ENCODE measurements around the gene LONP1. TPM values are rescaled to one million over a fixed set of nuclear protein-coding genes. Genes with fewer than 3 reads are reported as not detected.
"Not testable (repeated sequence)": the region's sequence is repeated elsewhere in the genome, so short reads cannot be mapped to it uniquely, and the experiment has no call there.

LONP1 gene
- total and polyA plus RNA-seq, 5 experiments from 2014 or later: 19.9 to 75.3 (median 45.5) TPM

DNA sequence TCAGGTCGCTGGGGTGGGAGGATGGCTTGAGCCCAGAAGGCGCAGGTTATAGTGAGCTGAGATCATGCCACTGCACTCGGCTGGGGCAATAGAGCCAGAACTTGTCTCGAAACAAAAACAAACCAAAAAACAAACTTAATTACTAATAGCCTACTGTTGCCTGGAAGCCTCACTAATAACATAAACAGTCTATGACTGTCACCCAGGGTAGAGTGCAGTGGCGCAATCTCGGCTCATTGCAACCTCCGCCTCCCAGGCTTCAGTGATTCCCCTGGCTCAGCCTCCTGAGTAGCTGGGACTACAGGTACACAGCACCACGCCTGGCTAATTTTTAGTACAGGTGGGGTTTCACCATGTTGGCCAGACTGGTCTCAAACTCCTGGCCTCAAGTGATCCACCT is 18.5 kb upstream of the LONP1 start:
- DNase-seq: no peak
- no peaks in the 10 kb centered on the region for H3K4me1 Mint-ChIP-seq
- no peak overlapping the region for H3K27ac Mint-ChIP-seq
- H3K9me3 Mint-ChIP-seq: no peaks in the 10 kb centered on the region
- no peak for ATAC-seq
- no peak overlapping the region for H3K4me3 Mint-ChIP-seq
- H3K36me3 Mint-ChIP-seq: no peaks in the 10 kb centered on the region
- POLR2A ChIA-PET: interaction anchor here (0.7 kb wide), 1 partner anchor 389 kb away, joined by 5 read pairs; no protein-coding TSS in a partner anchor
- peaks cover 0 to 3% (median 2%) of the 10 kb centered on the region in 5 donors for H3K27me3 Mint-ChIP-seq

DNA sequence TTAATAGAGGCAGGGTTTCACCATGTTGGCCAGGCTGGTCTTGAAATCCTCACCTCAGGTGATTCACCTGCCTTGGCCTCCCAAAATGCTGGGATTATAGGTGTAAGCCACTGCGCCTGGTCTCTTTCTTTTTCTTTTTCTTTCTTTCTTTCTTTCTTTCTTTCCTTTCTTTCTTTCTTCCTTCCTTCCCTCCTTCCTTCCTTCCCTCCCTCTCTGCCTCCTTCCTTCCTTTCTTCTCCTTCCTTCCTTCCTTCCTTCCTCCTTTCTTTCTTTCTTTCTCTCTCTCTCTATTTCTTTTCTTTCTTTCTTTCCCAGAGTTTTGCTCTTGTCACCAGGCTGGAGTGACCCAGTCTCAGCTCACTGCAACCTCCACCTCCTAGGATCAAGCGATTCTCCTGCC is 13.2 kb upstream of the LONP1 start:
- POLR2A ChIA-PET, H3K27me3 Mint-ChIP-seq: not testable (repeated sequence)

DNA sequence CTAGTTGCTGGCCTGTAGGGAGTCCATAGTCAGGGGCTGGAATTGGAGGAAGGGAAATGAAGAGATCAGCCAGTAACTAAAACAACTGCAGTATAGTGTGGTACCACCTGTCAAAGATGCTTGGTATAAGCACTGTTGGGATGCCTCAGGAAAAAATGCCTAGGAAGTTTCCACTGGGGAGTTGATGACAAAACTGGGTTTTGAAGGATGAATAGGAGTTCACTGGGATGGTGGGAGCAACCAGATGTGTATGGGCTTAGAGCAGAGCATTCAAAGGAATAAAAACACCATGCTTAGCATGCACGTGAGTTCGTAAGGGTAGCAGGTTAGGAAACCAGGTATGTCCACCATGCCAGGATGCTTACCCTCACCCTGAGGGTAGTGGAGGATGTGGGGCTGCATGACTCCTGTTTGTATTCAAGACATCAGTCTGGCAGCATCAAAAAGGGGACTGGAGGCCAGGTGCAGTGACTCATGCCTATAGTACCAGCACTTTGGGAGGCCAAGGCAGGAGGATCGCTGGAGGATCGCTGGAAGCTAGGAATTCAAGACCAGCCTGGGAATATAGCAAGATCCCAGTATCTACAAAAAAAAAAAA is 7.6 kb upstream of the LONP1 start:
- Mint-ChIP-seq H3K36me3 (no peaks in the 10 kb centered on the region), H3K27ac (no peak overlapping the region), H3K27me3 (peaks cover 0 to 10% (median 7%) of the 10 kb centered on the region in 5 donors), H3K4me1 (no peaks in the 10 kb centered on the region), H3K4me3 (no peak overlapping the region), H3K9me3 (no peaks in the 10 kb centered on the region)
- DNase-seq: no peak
- POLR2A ChIA-PET: interaction anchor here (1.1 kb wide), 1 partner anchor 8 kb away, joined by 5 read pairs; the partner anchor contains the start of genes CATSPERD and LONP1
- ATAC-seq: no peak

More for the DNA sequence above, 13.2 kb upstream of the LONP1 start:
- not testable (repeated sequence) for DNase-seq, H3K4me3 Mint-ChIP-seq, H3K9me3 Mint-ChIP-seq, H3K36me3 Mint-ChIP-seq, ATAC-seq, H3K27ac Mint-ChIP-seq, H3K4me1 Mint-ChIP-seq

DNA sequence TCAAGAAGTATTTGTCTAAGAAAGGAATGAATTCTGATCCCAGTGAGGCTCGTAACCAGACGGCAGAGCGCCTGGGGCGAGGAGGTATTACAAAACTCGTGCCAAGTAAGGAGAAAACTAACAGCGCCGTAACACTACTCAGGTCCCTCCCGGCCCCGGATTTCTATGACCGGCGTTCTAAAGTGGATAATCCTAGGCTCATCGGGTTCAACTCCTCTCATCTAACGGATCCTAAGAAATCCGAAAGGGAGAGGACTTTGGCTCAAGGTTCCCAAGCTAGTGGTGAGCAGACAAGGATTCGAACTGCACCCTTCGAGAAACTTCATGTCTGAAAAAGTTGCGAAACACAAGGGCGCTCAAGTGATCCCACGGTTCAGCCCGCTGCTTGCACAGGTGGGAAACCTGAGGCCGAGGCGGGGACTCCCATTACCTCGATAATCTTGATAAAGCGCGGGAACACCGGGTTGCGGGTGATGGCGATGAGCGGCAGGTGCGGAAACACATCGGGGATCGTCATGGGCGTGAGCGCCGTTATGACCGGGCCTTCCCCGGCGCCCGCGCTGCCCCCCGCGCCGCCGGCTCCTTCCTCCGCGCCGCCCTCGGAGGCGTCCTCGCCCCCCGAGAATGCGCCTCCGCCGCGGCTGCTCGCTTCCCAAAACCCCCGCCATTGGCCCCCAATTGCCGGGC is 529 bp downstream of the LONP1 start:
- POLR2A ChIA-PET: interaction anchor here (1.0 to 5.4 kb wide), 11 partner anchors 9 to 109 kb away, joined by 3 to 68 read pairs (median 6); partner anchors contain the start of genes DUS3L, MICOS13, RPL36 and SAFB
- Mint-ChIP-seq H3K9me3 (no peaks in the 10 kb centered on the region), H3K27me3 (peaks cover 0 to 2% (median 0%) of the 10 kb centered on the region in 5 donors), H3K4me1 (peaks cover 8 to 35% (median 20%) of the 10 kb centered on the region in 4 donors), H3K4me3 (peak overlapping the region; percentile 88 to 96 (median 90)), H3K36me3 (peaks cover 0 to 9% (median 4%) of the 10 kb centered on the region in 3 donors), H3K27ac (peak overlapping the region; percentile 87 to 98 (median 96))
- DNase-seq (peak in 2 of 10 donors; percentile 18 to 23), ATAC-seq (no peak)

DNA sequence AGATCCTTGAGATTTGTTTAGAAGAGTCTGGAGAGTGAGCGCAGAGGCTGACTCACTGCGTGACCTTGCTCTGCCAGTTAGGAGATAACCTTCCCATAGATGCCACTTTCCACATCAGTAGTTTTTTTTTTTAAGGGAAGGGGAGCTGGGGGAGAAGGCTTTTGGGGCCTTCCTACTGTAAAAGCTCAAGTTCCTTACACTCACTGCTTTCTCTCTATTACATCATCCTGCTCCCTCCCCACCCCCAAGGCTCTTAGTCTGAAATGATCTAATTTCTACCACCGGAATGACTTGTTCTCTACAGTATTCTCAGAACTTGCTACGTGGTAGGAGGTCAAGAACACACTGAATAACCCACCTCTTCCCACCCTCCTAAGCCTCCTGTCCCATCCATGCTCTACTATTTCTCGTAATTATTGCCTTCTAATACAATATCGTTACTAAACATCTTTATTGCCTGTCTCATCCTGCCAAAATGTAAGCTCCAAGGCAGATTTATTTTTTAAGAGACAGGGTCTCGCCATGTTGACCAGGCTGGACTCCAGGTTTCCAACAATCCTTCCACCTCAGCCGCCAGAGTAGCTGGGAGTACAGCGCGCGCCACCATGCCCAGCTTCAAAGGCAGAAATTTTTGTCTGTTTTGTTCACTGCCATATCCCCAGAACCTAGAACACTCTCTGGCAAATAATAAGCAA is 1.2 kb downstream of the LONP1 start:
- Mint-ChIP-seq H3K36me3 (peaks cover 0 to 15% (median 7%) of the 10 kb centered on the region in 3 donors), H3K4me1 (peaks cover 8 to 35% (median 20%) of the 10 kb centered on the region in 4 donors), H3K4me3 (peak overlapping the region; percentile 86 to 96 (median 88)), H3K9me3 (no peaks in the 10 kb centered on the region), H3K27ac (peak overlapping the region; percentile 68 to 97 (median 92)), H3K27me3 (peaks cover 0 to 2% (median 0%) of the 10 kb centered on the region in 5 donors)
- DNase-seq (no peak), ATAC-seq (no peak)
- POLR2A ChIA-PET: interaction anchor here (1.0 to 5.4 kb wide), 5 partner anchors 10 to 96 kb away, joined by 3 to 68 read pairs (median 5); partner anchors contain the start of genes RPL36, SAFB and SAFB2

DNA sequence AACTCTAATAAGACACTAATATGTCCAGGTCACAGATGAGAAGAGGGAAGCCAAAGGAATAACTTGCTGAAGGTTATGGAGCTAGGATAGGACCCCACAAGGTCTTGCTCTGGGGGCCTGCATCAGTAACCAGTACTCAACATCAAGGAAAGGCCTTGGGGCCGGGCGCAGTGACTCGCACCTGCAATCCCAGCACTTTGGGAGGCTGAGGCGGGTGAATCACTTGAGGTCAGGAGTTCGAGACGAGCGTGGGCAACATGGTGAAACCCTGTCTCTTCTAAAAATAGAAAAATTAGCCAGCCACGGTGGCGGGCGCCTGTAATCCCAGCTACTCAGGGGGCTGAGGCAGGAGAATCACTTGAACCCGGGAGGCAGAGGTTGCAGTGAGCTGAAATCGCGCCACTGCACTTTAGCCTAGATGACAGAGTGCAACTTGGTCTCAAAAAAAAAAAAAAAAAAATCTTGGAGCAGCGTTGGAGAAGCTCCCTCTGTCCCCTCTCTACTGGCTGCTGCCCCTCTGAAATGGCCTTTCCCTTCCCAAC is 1.8 kb downstream of the LONP1 start:
- peaks cover 8 to 35% (median 20%) of the 10 kb centered on the region in 4 donors for H3K4me1 Mint-ChIP-seq
- peaks cover 0 to 21% (median 8%) of the 10 kb centered on the region in 3 donors for H3K36me3 Mint-ChIP-seq
- peak overlapping the region in 9 of 10 donors; percentile 11 to 96 (median 87) for H3K4me3 Mint-ChIP-seq
- ATAC-seq (no peak), DNase-seq (no peak)
- POLR2A ChIA-PET: interaction anchor here (0.7 to 5.4 kb wide), 2 partner anchors 28 to 31 kb away, joined by 4 to 68 read pairs; partner anchors contain the start of gene RPL36
- peak overlapping the region; percentile 13 to 97 (median 90) for H3K27ac Mint-ChIP-seq
- H3K27me3 Mint-ChIP-seq: peaks cover 0 to 2% (median 0%) of the 10 kb centered on the region in 5 donors
- no peaks in the 10 kb centered on the region for H3K9me3 Mint-ChIP-seq

DNA sequence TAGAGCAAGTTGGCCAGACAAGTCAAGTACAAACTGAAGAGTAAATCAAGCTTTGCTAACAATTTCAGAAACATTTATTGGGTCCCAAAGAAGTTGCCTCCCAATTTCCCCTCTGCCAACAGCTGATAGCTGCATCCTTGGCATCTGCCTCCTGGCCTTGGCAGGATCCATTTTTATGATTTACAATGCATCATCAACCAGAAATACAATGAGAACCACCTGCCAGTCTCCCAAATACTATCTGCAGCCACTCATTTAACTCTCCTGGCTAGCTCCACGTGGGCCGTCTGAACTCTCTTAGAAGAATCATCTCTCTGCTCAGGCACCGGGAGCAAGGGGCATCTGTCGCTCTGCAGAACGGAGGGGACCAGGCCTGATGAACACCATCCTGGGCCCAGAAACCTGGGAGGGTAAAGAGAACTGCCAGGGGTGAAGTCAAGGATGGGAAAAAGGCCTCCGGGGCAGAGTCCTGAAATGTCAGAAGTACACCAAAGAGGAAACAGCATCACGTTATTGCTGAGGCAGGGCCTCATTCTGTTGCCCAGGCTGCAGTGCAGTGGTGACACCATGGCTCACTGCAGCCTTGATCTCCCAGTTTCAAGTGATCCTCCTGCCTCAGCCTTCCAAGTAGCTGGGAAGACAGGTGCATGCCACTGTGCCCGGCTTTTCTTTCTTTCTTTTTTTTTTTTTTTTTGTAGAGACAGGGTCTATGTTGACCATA is 2.6 kb downstream of the LONP1 start:
- DNase-seq (no peak), ATAC-seq (no peak)
- POLR2A ChIA-PET: interaction anchor here (0.7 to 5.4 kb wide), 3 partner anchors 27 to 30 kb away, joined by 4 to 68 read pairs (median 4); partner anchors contain the start of gene RPL36
- Mint-ChIP-seq H3K36me3 (peaks cover 0 to 25% (median 8%) of the 10 kb centered on the region in 3 donors), H3K9me3 (no peaks in the 10 kb centered on the region), H3K4me1 (peaks cover 8 to 35% (median 20%) of the 10 kb centered on the region in 4 donors), H3K27ac (peak overlapping the region in 7 of 10 donors; percentile 48 to 93 (median 70)), H3K27me3 (peaks cover 0 to 2% (median 0%) of the 10 kb centered on the region in 5 donors), H3K4me3 (peak overlapping the region in 9 of 10 donors; percentile 9 to 95 (median 51))

DNA sequence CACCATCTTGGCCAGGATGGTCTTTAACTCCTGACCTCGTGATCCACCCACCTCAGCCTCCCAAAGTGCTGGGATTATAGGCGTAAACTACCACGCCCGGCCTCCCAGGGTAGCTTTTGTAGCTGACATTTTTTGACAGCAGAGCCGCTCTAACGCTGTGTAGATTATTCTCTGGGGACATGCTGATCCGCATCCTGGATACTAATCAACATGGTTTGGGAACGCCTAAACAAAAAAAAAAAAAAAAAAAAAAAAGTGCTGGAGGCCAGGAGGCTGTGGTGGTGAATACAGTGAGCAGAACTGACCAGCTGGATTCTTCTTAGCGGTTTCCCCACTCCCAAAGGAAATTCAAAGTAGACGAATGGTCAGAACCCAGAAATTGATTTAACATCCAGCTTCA is 5.1 kb downstream of the LONP1 start:
- Mint-ChIP-seq H3K27ac (no peak overlapping the region), H3K9me3 (no peaks in the 10 kb centered on the region), H3K4me3 (no peak overlapping the region), H3K27me3 (no peaks in the 10 kb centered on the region), H3K36me3 (peaks cover 0 to 45% (median 8%) of the 10 kb centered on the region in 3 donors), H3K4me1 (peaks cover 8 to 31% (median 18%) of the 10 kb centered on the region in 4 donors)
- ATAC-seq (no peak), DNase-seq (no peak)
- POLR2A ChIA-PET: interaction anchor here (0.6 to 1.3 kb wide), 7 partner anchors 19 to 422 kb away, joined by 3 to 6 read pairs (median 4); partner anchors contain the start of gene RPL36

DNA sequence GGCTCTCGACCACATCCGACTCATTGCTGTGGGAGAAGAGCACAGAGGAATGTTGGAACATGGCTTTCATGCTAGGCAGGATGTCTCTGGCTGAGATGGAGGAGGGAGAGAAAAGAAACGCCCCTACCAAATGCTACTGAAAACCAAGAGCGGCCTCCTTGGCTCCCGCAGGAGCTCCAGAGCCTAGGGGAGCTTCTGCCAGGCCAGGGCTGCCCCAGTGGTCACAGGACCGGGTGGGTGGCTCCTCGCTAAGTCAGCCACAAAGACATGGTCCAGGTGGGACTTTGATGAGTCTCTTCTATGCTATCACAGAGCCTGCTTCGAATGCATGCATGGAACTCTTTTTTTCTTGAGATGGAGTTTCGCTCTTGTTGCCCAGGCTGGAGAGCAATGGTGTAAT is 6.7 kb downstream of the LONP1 start:
- H3K27ac Mint-ChIP-seq: no peak overlapping the region
- DNase-seq: no peak
- peaks cover 0 to 18% (median 7%) of the 10 kb centered on the region in 4 donors for H3K4me1 Mint-ChIP-seq
- H3K36me3 Mint-ChIP-seq: peaks cover 0 to 54% (median 8%) of the 10 kb centered on the region in 3 donors
- no peak overlapping the region for H3K4me3 Mint-ChIP-seq
- no peak for ATAC-seq
- H3K27me3 Mint-ChIP-seq: no peaks in the 10 kb centered on the region
- POLR2A ChIA-PET: interaction anchor here (1.1 kb wide), 1 partner anchor 19 kb away, joined by 3 read pairs; no protein-coding TSS in a partner anchor
- H3K9me3 Mint-ChIP-seq: no peaks in the 10 kb centered on the region

DNA sequence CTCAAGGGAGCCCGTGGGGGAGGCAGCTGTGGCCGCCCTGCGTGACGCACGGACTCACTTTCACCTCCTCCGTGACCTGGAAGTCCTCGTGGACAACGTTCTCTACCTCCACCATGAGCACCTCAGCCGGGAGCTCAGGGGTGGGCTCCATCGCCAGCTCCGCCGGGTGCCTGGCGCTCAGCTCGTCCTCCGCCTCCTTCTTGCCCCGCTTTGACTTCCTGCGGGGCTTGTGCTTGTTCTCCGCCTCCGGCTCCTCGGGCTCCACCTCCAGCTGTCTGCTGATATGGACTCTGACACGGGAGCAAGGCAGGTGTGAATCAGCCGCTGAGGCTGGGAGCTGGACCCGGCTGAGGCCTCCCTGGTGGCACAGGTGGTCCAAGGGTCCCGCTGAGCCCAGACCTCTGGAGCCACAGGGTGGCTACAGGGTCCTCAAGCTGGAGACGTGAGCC is 8.2 kb downstream of the LONP1 start:
- H3K9me3 Mint-ChIP-seq: no peaks in the 10 kb centered on the region
- H3K36me3 Mint-ChIP-seq: peaks cover 0 to 62% (median 4%) of the 10 kb centered on the region in 3 donors
- no peak for DNase-seq
- ATAC-seq: no peak
- H3K4me3 Mint-ChIP-seq: no peak overlapping the region
- no peaks in the 10 kb centered on the region for H3K27me3 Mint-ChIP-seq
- POLR2A ChIA-PET: no interaction called here
- H3K27ac Mint-ChIP-seq: no peak overlapping the region
- H3K4me1 Mint-ChIP-seq: peaks cover 0 to 6% (median under 1%) of the 10 kb centered on the region in 4 donors

DNA sequence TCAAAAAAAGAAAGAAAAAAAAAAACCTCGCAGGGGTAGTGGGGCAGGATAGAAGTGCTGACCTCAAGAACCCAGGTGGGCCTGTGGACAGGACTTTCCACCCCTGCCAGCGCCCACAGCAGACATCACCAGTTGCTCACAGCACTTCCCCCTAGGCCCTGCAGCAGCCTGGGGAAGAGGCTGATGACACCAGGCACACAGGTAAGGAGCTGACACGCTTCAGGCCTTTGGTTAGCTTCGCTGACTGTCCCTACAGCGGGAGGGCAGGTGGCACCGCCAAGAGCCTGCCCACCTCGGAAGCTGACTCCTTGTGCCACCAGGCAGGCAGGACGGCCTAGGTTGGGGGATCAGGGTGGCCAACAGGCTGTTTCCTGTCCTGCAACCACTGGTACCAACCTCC is 8.9 kb downstream of the LONP1 start:
- DNase-seq (no peak), ATAC-seq (no peak)
- peaks cover 0 to 67% (median 4%) of the 10 kb centered on the region in 3 donors for H3K36me3 Mint-ChIP-seq
- H3K9me3 Mint-ChIP-seq: no peaks in the 10 kb centered on the region
- H3K27me3 Mint-ChIP-seq: no peaks in the 10 kb centered on the region
- POLR2A ChIA-PET: no interaction called here
- H3K27ac Mint-ChIP-seq: peak overlapping the region in 1 of 10 donors; percentile 29
- peaks cover 0 to 3% (median 0%) of the 10 kb centered on the region in 4 donors for H3K4me1 Mint-ChIP-seq
- H3K4me3 Mint-ChIP-seq: no peak overlapping the region

Data from naive thymus-derived CD8-positive, alpha-beta T cell (primary cell).